A549 (cell line): Measurements from ENCODE around the gene L3HYPDH.

ENCODE experiments used
- HOXA7 ChIP-seq: fragments of 250-450 bp; sonication (Bioruptor Pico); IDR thresholded peaks from 2 replicates; pipeline ENCODE4 v1.5.0; 2020; ENCODE audit warnings: mild to moderate bottlenecking, moderate library complexity
- HOXB5 ChIP-seq: fragments of 250-450 bp; sonication (Bioruptor Pico); IDR thresholded peaks from 2 replicates; pipeline ENCODE4 v1.5.0; 2020; ENCODE audit warnings: mild to moderate bottlenecking, moderate library complexity
- PHF8 ChIP-seq: fragments of 200-600 bp; sonication (generic); IDR thresholded peaks from 2 replicates; pipeline ENCODE4 v1.6.1; 2016; ENCODE audit warnings: low read depth, mild to moderate bottlenecking, antibody characterized with exemption, moderate library complexity, borderline replicate concordance
- POLR2A ChIP-seq: IDR thresholded peaks from 2 replicates; pipeline ENCODE4 v1.6.1; 2012; ENCODE audit warnings: mild to moderate bottlenecking, low read length
- RFX5 ChIP-seq: fragments of 450-650 bp; IDR thresholded peaks from 2 replicates; pipeline ENCODE4 v1.7.1; 2014; ENCODE audit warnings: antibody characterized with exemption, mild to moderate bottlenecking, moderate library complexity
- TF ChIP-seq, protein P1 (sequence below): fragments of >200 bp; sonication (Bioruptor Twin); formaldehyde crosslinking; IDR thresholded peaks from 3 replicates; pipeline ENCODE4 v1.5.1; 2016
- TF ChIP-seq, protein P2 (sequence below): fragments of 150-350 bp; IDR thresholded peaks from 2 replicates; pipeline ENCODE4 v1.6.1; 2014; ENCODE audit warnings: low read depth, mild to moderate bottlenecking, low read length

DNA sequence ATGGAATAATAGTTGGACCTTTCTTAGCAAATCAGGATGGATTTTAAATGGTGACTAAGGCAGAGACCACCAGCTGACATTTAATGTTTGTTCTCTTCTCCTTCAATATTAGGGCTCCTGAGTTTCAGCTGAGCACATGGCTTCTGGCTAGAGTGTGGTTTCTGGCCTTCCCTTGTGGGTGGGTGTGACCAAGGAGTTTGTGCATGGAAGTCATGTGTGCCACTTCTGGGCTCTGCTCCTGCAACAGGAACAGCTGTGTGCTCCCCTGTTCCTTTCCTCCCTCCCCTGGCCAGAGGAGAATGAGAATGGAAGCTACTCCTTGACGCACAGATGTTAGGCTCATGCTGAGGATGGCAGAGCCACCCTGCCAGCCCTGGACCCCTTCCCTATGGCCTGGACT lies 48.2 kb upstream of the L3HYPDH start:
- TF ChIP-seq, protein P1, sequence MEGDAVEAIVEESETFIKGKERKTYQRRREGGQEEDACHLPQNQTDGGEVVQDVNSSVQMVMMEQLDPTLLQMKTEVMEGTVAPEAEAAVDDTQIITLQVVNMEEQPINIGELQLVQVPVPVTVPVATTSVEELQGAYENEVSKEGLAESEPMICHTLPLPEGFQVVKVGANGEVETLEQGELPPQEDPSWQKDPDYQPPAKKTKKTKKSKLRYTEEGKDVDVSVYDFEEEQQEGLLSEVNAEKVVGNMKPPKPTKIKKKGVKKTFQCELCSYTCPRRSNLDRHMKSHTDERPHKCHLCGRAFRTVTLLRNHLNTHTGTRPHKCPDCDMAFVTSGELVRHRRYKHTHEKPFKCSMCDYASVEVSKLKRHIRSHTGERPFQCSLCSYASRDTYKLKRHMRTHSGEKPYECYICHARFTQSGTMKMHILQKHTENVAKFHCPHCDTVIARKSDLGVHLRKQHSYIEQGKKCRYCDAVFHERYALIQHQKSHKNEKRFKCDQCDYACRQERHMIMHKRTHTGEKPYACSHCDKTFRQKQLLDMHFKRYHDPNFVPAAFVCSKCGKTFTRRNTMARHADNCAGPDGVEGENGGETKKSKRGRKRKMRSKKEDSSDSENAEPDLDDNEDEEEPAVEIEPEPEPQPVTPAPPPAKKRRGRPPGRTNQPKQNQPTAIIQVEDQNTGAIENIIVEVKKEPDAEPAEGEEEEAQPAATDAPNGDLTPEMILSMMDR = no peak
- TF ChIP-seq HOXB5 (CRISPR knock-in tag) (no peak), HOXA7 (CRISPR knock-in tag) (no peak), RFX5 (no peak), PHF8 (no peak), POLR2A (no peak)
- TF ChIP-seq, protein P2, sequence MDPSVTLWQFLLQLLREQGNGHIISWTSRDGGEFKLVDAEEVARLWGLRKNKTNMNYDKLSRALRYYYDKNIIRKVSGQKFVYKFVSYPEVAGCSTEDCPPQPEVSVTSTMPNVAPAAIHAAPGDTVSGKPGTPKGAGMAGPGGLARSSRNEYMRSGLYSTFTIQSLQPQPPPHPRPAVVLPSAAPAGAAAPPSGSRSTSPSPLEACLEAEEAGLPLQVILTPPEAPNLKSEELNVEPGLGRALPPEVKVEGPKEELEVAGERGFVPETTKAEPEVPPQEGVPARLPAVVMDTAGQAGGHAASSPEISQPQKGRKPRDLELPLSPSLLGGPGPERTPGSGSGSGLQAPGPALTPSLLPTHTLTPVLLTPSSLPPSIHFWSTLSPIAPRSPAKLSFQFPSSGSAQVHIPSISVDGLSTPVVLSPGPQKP = no peak
